Measurements from ENCODE around the gene CCDC47. TPM values are rescaled to one million over a fixed set of nuclear protein-coding genes. Genes with fewer than 3 reads are reported as not detected.

CCDC47 gene
- total RNA-seq, 1 experiment from 2014 or later, result 79.4 TPM

GRCh38 chr17:63718988-63719387 lies 54.4 kb downstream of the CCDC47 start:
- Mint-ChIP-seq H3K4me1 (no peaks in the 10 kb centered on the region), H3K9me3 (no peaks in the 10 kb centered on the region), H3K36me3 (ENCODE audit: insufficient read depth in 1 of 3, low read depth in 3 of 3) (peaks cover 0 to 8% (median 2%) of the 10 kb centered on the region in 3 experiments; a peak in 4 of 7 replicates), H3K4me3 (no peak overlapping the region), H3K27ac (no peak overlapping the region), H3K27me3 (ENCODE audit: low read depth) (no peaks in the 10 kb centered on the region)
- no peaks in the 10 kb centered on the region for H3K23me2 ChIP-seq (ENCODE audit: insufficient read length, low read depth, low read length, poor library complexity, severe bottlenecking)
- H3K9me3 ChIP-seq (ENCODE audit: control insufficient read depth, low read depth, low read length), result no peaks in the 10 kb centered on the region
- H4K8ac ChIP-seq (replicated peaks; ENCODE audit: insufficient read length, low read depth, low read length), result no peak overlapping the region
- no CpG with 5 or more reads among the region's 5 CpGs for WGBS (ENCODE audit: extremely low coverage, insufficient read length, low lambda C conversion rate)
- no peak overlapping the region for H2BK120ac ChIP-seq (ENCODE audit: low read depth, low read length, poor library complexity, severe bottlenecking)
- H3T11ph ChIP-seq (ENCODE audit: low read length), result no peak overlapping the region
- no peak overlapping the region for H3K4ac ChIP-seq (ENCODE audit: low read depth, low read length)
- H2AK5ac ChIP-seq (ENCODE audit: insufficient read length, low read length), result no peak overlapping the region
- no peaks in the 10 kb centered on the region for H3K79me2 ChIP-seq (ENCODE audit: insufficient read depth, low read length)
- no peak overlapping the region for H3K18ac ChIP-seq (ENCODE audit: insufficient read length, low read depth, low read length)
- no peak overlapping the region for H2BK20ac ChIP-seq (ENCODE audit: low read depth, low read length, poor library complexity, severe bottlenecking)
- no peak overlapping the region for H3K23ac ChIP-seq (ENCODE audit: insufficient read length, low read depth, low read length)
- H4K20me1 ChIP-seq (ENCODE audit: control insufficient read depth, insufficient read depth, insufficient read length), result no peaks in the 10 kb centered on the region
- no peak overlapping the region for H2BK15ac ChIP-seq (ENCODE audit: low read depth, low read length)
- H3K4me2 ChIP-seq (ENCODE audit: insufficient read depth, insufficient read length, low read length), result no peak overlapping the region
- no peak overlapping the region for H3K56ac ChIP-seq (ENCODE audit: insufficient read length, low read depth, low read length)
- no peak overlapping the region for H4K5ac ChIP-seq (ENCODE audit: insufficient read length, low read depth, low read length)
- H3K14ac ChIP-seq (ENCODE audit: insufficient read depth, low read length), result no peak overlapping the region
- no peak for TF ChIP-seq CTCF (conservative IDR thresholded peaks at IDR 0.05)
- H3K79me1 ChIP-seq (ENCODE audit: insufficient read depth, low read depth, low read length, poor library complexity, severe bottlenecking), result no peaks in the 10 kb centered on the region
- H3K27me3 ChIP-seq (ENCODE audit: insufficient read depth, low read length), result no peaks in the 10 kb centered on the region
- H2AFZ ChIP-seq (ENCODE audit: low read length), result no peak overlapping the region
- no peak overlapping the region for H2BK5ac ChIP-seq (ENCODE audit: insufficient read length, low read length)
- H3K27ac ChIP-seq (ENCODE audit: insufficient read length, low read depth, low read length), result no peak overlapping the region
- H2BK12ac ChIP-seq (ENCODE audit: insufficient read length, low read depth, low read length), result no peak overlapping the region
- no peaks in the 10 kb centered on the region for H3K4me1 ChIP-seq (ENCODE audit: insufficient read depth, low read length)
- DNase-seq, result no peak
- no peak overlapping the region for H3K9ac ChIP-seq (ENCODE audit: extremely low read depth, insufficient read length, low read length)
- no peak overlapping the region for H4K91ac ChIP-seq (ENCODE audit: insufficient read length, low read depth, low read length)
